Uterus (tissue), 4 donors: Measurements from ENCODE around the gene CREB3L1. TPM values are rescaled to one million over a fixed set of nuclear protein-coding genes. Genes with fewer than 3 reads are reported as not detected.

ENCODE experiments used
- DNase-seq, 2 donors: peaks; one replicate each; pipeline ENCODE4 v3.0.0-alpha.2; 2019 to 2020
- H3K27ac ChIP-seq, 2 donors: fragments of 200-600 bp; sonication (generic); 1 replicate in 1 of 2; 2 replicates in 1 of 2; pipeline ENCODE4 v1.5.1; 2016 to 2018
- H3K27me3 ChIP-seq, 2 donors: fragments of 200-600 bp; sonication (generic); one replicate each; pipeline ENCODE4 v1.5.1; 2018 to 2019; ENCODE audit warnings: control low read depth in 1 of 2
- H3K36me3 ChIP-seq, 2 donors: fragments of 200-600 bp; sonication (generic); one replicate each; pipeline ENCODE4 v1.5.1; 2019; ENCODE audit warnings: control low read depth in 1 of 2
- H3K4me1 ChIP-seq, 2 donors: fragments of 200-600 bp; sonication (generic); one replicate each; pipeline ENCODE4 v1.5.1; 2018 to 2019; ENCODE audit warnings: control low read depth in 1 of 2
- H3K4me3 ChIP-seq, 2 donors: fragments of 200-600 bp; sonication (generic); 1 replicate in 1 of 2; 2 replicates in 1 of 2; pipeline ENCODE4 v1.5.1; 2018 to 2019; ENCODE audit warnings: mild to moderate bottlenecking in 1 of 2
- H3K9me3 ChIP-seq, 2 donors: fragments of 200-600 bp; sonication (generic); one replicate each; pipeline ENCODE4 v1.5.1; 2019; ENCODE audit warnings: control low read depth in 1 of 2
- CTCF ChIP-seq, 4 experiments: fragments of 200-600 bp in 2 of 4; fragments of 450-650 bp in 2 of 4; sonication (generic) in 2 of 4; IDR thresholded peaks; one replicate each; pipeline ENCODE4 v1.5.1; 2016 to 2019; ENCODE audit warnings: antibody characterized with exemption in 4 of 4, mild to moderate bottlenecking in 2 of 4, moderate library complexity in 1 of 4
- POLR2A ChIP-seq, 2 donors: fragments of 450-650 bp; IDR thresholded peaks; one replicate each; pipeline ENCODE4 v1.6.1; 2016; ENCODE audit warnings: antibody characterized with exemption in 2 of 2, mild to moderate bottlenecking in 1 of 2, moderate library complexity in 1 of 2
- intact Hi-C: fragments of 100-400 bp; cut with DNase I; formaldehyde crosslinking; loops from one replicate; pipeline ENCODE4 v1.15.1; 2023; ENCODE audit warnings: low total_unique reads
- total RNA-seq, 4 donors: library from RNA; depleted of rRNA in 3 of 4; stranded (reverse); fragments of >200 nt in 3 of 4; gene quantifications; one replicate each; pipeline versions ENCODE4 v1.1.0 to v1.2.4, GENCODE V29; 2014 to 2023
- donor health status: DM: yes; HTN: yes; CAD: no.

Gene CREB3L1
- total RNA-seq, 4 donors from 2014 or later = 2.0 to 20.8 (median 14.8) TPM; not detected in 1

DNA sequence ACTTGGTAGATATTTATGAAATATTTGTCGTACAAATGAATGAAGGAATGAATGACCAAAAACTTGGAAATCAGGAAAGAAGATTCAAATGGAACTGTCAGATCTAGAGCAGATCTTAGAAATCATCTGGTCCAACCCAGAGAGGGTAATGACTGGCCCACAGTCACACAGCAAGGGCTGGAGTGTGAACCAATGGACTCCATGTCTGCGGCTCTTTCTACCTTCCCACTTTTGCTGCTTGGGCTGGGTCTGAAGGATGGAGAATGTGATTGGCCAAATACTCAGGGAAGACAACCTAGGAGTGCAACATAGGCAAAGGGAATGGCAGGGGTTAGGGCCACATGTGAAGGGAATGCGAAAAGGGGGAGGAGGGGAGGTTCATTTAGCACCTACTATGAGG, 64.0 kb downstream of the CREB3L1 start:
- H3K27ac ChIP-seq = peak overlapping the region in 1 of 2 donors; percentile 24

DNA sequence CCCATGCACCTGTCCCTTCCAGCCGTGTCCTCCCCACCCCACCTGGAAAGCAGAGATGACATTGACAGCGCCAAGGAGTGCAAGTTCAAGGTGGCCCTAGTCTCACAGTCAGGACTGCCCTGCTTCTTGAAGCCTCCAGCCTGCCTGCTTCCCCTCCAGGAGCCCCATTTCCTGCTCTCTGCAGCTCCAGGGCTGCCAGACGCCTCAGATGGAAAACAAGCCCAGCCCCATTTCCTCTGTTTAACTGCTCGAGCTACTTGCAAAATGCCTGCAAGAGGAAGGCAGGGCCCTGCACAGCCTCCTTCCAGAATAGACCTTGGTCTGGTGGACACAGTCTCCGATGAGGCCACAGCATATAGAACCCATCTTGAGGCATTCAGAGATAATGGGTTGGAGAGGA, 64.8 kb downstream of the CREB3L1 start:
- no peak for DNase-seq
- H3K9me3 ChIP-seq = no peaks in the 10 kb centered on the region
- H3K4me3 ChIP-seq = no peak overlapping the region
- peak overlapping the region; percentile 19 to 24 for H3K27ac ChIP-seq
- no peaks in the 10 kb centered on the region for H3K4me1 ChIP-seq
- intact Hi-C loops = no loop called here
- no peaks in the 10 kb centered on the region for H3K27me3 ChIP-seq
- no peaks in the 10 kb centered on the region for H3K36me3 ChIP-seq
- no peak for TF ChIP-seq POLR2A (IDR thresholded peaks at IDR 0.05)
- no peak for TF ChIP-seq CTCF (IDR thresholded peaks at IDR 0.05)

More for the DNA sequence above, 64.0 kb downstream of the CREB3L1 start:
- Histone ChIP-seq H3K9me3 (no peaks in the 10 kb centered on the region), H3K27me3 (no peaks in the 10 kb centered on the region), H3K36me3 (no peaks in the 10 kb centered on the region), H3K4me3 (no peak overlapping the region), H3K4me1 (no peaks in the 10 kb centered on the region)
- TF ChIP-seq CTCF (IDR thresholded peaks at IDR 0.05) (no peak), POLR2A (IDR thresholded peaks at IDR 0.05) (no peak)
- intact Hi-C loops = no loop called here
- no peak for DNase-seq

- no peak overlapping the region for H3K4me3 ChIP-seq
- H3K4me1 ChIP-seq = peaks cover 0 to 8% of the 10 kb centered on the region in 2 donors
- no peaks in the 10 kb centered on the region for H3K27me3 ChIP-seq
- H3K36me3 ChIP-seq = no peaks in the 10 kb centered on the region
- no peak for TF ChIP-seq CTCF (IDR thresholded peaks at IDR 0.05)
- no peak for TF ChIP-seq POLR2A (IDR thresholded peaks at IDR 0.05)
- H3K9me3 ChIP-seq = no peaks in the 10 kb centered on the region
- no peak for DNase-seq
- no peak overlapping the region for H3K27ac ChIP-seq
- intact Hi-C loops = no loop called here
Observed at GRCh38 chr11:46343520-46343919, 66.1 kb downstream of the CREB3L1 start.

GRCh38 chr11:46345131-46345597, 67.7 kb downstream of the CREB3L1 start:
- peak overlapping the region; percentile 55 to 65 for H3K27ac ChIP-seq
- peak in 1 of 2 donors; percentile 55 for DNase-seq
- no peaks in the 10 kb centered on the region for H3K36me3 ChIP-seq
- no peak for TF ChIP-seq CTCF (IDR thresholded peaks at IDR 0.05)
- peak; percentile 12 to 33 for TF ChIP-seq POLR2A (IDR thresholded peaks at IDR 0.05)
- peak overlapping the region in 1 of 2 donors; percentile 9 for H3K4me3 ChIP-seq
- H3K9me3 ChIP-seq = no peaks in the 10 kb centered on the region
- intact Hi-C loops = no loop called here
- peaks cover 0 to 9% of the 10 kb centered on the region in 2 donors for H3K4me1 ChIP-seq
- H3K27me3 ChIP-seq = no peaks in the 10 kb centered on the region

DNA sequence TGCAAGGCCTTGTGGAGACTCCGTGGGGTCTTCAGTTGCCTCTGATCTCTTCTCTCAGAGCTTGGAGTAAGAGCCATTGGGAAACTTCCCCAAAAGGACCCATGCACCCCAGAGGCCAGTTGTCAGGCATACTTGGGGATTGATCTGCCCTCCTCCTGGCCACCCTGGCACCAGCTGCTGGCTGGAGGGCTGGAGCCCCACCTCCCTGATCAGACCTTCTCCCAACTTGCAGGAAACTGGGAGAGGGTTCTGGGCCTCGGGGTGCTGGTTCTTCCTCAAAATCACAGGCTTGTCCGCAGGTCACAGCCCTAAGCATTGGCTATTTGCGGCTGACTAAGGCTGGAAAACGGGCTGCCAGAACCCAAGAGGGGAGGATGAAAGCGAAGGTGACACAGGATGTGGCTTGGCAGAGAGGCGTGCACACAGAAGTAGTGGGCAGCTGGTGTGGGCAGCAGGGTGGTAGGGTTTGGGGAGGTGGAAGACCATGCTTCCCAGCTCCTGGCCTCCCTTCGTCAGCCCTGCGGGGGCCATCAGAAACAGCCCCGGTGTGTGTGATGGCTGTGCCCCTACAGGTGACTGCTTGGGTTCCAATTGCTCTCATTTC, 68.5 kb downstream of the CREB3L1 start:
- no peaks in the 10 kb centered on the region for H3K36me3 ChIP-seq
- no peak for DNase-seq
- H3K27me3 ChIP-seq = no peaks in the 10 kb centered on the region
- H3K4me1 ChIP-seq = peaks cover 0 to 9% of the 10 kb centered on the region in 2 donors
- H3K4me3 ChIP-seq = peak overlapping the region in 1 of 2 donors; percentile 9
- intact Hi-C loops = no loop called here
- TF ChIP-seq CTCF (IDR thresholded peaks at IDR 0.05) (no peak), POLR2A (IDR thresholded peaks at IDR 0.05) (no peak)
- H3K27ac ChIP-seq = peak overlapping the region; percentile 55 to 65
- H3K9me3 ChIP-seq = no peaks in the 10 kb centered on the region
